GM23338 (cell line): ENCODE results near the gene RBM44. TPM values are rescaled to one million over a fixed set of nuclear protein-coding genes. Genes with fewer than 3 reads are reported as not detected.

Source experiments
- ATAC-seq: fragments of 200-7000 bp; cut with Tn5 transposase; 3 replicates; pipeline ENCODE4 v1.9.1; 2020
- DNase-seq: peaks from one replicate; pipeline ENCODE4 v3.0.0-alpha.2; 2015; ENCODE audit warnings: low spot score
- H2AFZ ChIP-seq: fragments of 200-600 bp; sonication (generic); 2 replicates; pipeline ENCODE4 v1.8.0; 2016; ENCODE audit warnings: antibody characterized with exemption, mild to moderate bottlenecking, moderate library complexity
- H3F3A ChIP-seq: fragments of 200-600 bp; sonication (generic); replicated peaks from 2 replicates; pipeline ENCODE4 v1.8.0; 2017; ENCODE audit warnings: antibody characterized with exemption, mixed run types, low read depth
- H3K27ac ChIP-seq: fragments of 200-600 bp; sonication (generic); 2 replicates; pipeline ENCODE4 v1.6.1; 2016; ENCODE audit warnings: low read depth
- H3K27me3 ChIP-seq: fragments of 200-600 bp; sonication (generic); 2 replicates; pipeline ENCODE4 v1.8.0; 2016; ENCODE audit warnings: mild to moderate bottlenecking, mixed run types, moderate library complexity; ENCODE audit not compliant: insufficient read depth
- H3K36me3 ChIP-seq: fragments of 200-600 bp; sonication (generic); 2 replicates; pipeline ENCODE4 v1.8.0; 2016; ENCODE audit warnings: mild to moderate bottlenecking; ENCODE audit not compliant: insufficient read depth
- H3K4me1 ChIP-seq: fragments of 200-600 bp; sonication (generic); 2 replicates; pipeline ENCODE4 v1.8.0; 2016; ENCODE audit warnings: mild to moderate bottlenecking, moderate library complexity; ENCODE audit not compliant: insufficient read depth
- H3K4me2 ChIP-seq: fragments of 200-600 bp; sonication (generic); 2 replicates; pipeline ENCODE4 v1.7.1; 2017; ENCODE audit warnings: mixed run types
- H3K4me3 ChIP-seq: fragments of 200-600 bp; sonication (generic); 2 replicates; pipeline ENCODE4 v1.6.1; 2016; ENCODE audit warnings: mixed run types
- H3K79me2 ChIP-seq: fragments of 200-600 bp; sonication (generic); replicated peaks from 2 replicates; pipeline ENCODE4 v1.8.0; 2017; ENCODE audit warnings: mild to moderate bottlenecking; ENCODE audit not compliant: insufficient read depth
- H3K9me2 ChIP-seq: fragments of 200-600 bp; sonication (generic); 2 replicates; pipeline ENCODE4 v1.8.0; 2017; ENCODE audit not compliant: insufficient read depth
- H4K20me1 ChIP-seq: fragments of 200-600 bp; sonication (generic); replicated peaks from 2 replicates; pipeline ENCODE4 v1.8.0; 2017; ENCODE audit warnings: mild to moderate bottlenecking; ENCODE audit not compliant: insufficient read depth
- H3K27ac Mint-ChIP-seq: 2 replicates; pipeline ENCODE4 v1.8.0; 2020; ENCODE audit warnings: inconsistent platforms, mild to moderate bottlenecking, moderate library complexity, mixed read lengths
- H3K27me3 Mint-ChIP-seq: 3 replicates; pipeline ENCODE4 v1.8.0; 2022; ENCODE audit warnings: low read depth, mild to moderate bottlenecking, moderate library complexity, mixed read lengths, inconsistent platforms; ENCODE audit not compliant: insufficient read depth, poor library complexity
- H3K36me3 Mint-ChIP-seq: 3 replicates; pipeline ENCODE4 v1.8.0; 2021; ENCODE audit warnings: low read depth, mild to moderate bottlenecking, inconsistent platforms, moderate library complexity, mixed read lengths
- H3K4me1 Mint-ChIP-seq: 3 replicates; pipeline ENCODE4 v1.8.0; 2020; ENCODE audit warnings: mild to moderate bottlenecking, inconsistent platforms, mixed read lengths
- H3K4me3 Mint-ChIP-seq: 3 replicates; pipeline ENCODE4 v1.8.0; 2021; ENCODE audit warnings: moderate library complexity, mild to moderate bottlenecking, inconsistent platforms, mixed read lengths
- H3K9me3 Mint-ChIP-seq: 3 replicates; pipeline ENCODE4 v1.8.0; 2020; ENCODE audit warnings: moderate library complexity, mild to moderate bottlenecking, inconsistent platforms, mixed read lengths
- CREB1 ChIP-seq: fragments of 250-450 bp; sonication (Bioruptor Pico); IDR thresholded peaks from 2 replicates; pipeline ENCODE4 v1.5.0; 2020; ENCODE audit warnings: low read depth, mild to moderate bottlenecking, moderate library complexity
- EZH2phosphoT487 ChIP-seq: fragments of 200-600 bp; sonication (generic); IDR thresholded peaks from one replicate; pipeline ENCODE4 v1.8.1; 2018; ENCODE audit warnings: antibody characterized with exemption; ENCODE audit not compliant: unreplicated experiment
- JUNB ChIP-seq: IDR thresholded peaks from one replicate; pipeline ENCODE4 v1.6.1; 2016; ENCODE audit warnings: antibody characterized with exemption; ENCODE audit not compliant: unreplicated experiment
- NANOG ChIP-seq: IDR thresholded peaks from 2 replicates; pipeline ENCODE4 v1.6.1; 2016; ENCODE audit warnings: antibody characterized with exemption, borderline replicate concordance
- STAT1 ChIP-seq: IDR thresholded peaks from one replicate; pipeline ENCODE4 v1.6.1; 2016; ENCODE audit warnings: antibody characterized with exemption; ENCODE audit not compliant: unreplicated experiment
- ZNF114 ChIP-seq: fragments of 250-450 bp; sonication (Bioruptor Pico); IDR thresholded peaks from 2 replicates; pipeline ENCODE4 v1.5.0; 2020; ENCODE audit warnings: mild to moderate bottlenecking, moderate library complexity
- polyA plus RNA-seq: library from polyadenylated mRNA; unstranded; fragments of >200 nt; fragmentation: Nextera tagmentation; extraction: Ambion mirVana; gene quantifications from 2 replicates; pipeline ENCODE4 v1.2.1, GENCODE V29; 2016
- total RNA-seq: library from RNA; depleted of rRNA; stranded (reverse); fragments of >200 nt; shearing (Covaris generic); gene quantifications from 2 replicates; pipeline ENCODE4 v1.2.3, GENCODE V29; 2014
- TF ChIP-seq, protein P1 (sequence below): IDR thresholded peaks from one replicate; pipeline ENCODE4 v1.6.1; 2018; ENCODE audit warnings: antibody characterized with exemption; ENCODE audit not compliant: unreplicated experiment
- TF ChIP-seq, protein P2 (sequence below): IDR thresholded peaks from 2 replicates; pipeline ENCODE4 v1.6.1; 2016; ENCODE audit warnings: antibody characterized with exemption
- TF ChIP-seq, protein P3 (sequence below), 2 experiments: fragments of 200-600 bp in 1 of 2; sonication (generic) in 1 of 2; conservative IDR thresholded peaks; 2 replicates each; pipeline versions ENCODE4 v1.5.1 to v1.6.1; 2016 to 2017; ENCODE audit warnings: antibody characterized with exemption in 2 of 2, low read depth in 2 of 2, mild to moderate bottlenecking in 2 of 2, moderate library complexity in 1 of 2
- TF ChIP-seq, protein P4 (sequence below): fragments of 250-450 bp; sonication (Bioruptor Pico); IDR thresholded peaks from 2 replicates; pipeline ENCODE4 v1.5.0; 2020; ENCODE audit warnings: mild to moderate bottlenecking, moderate library complexity

Gene RBM44
- total and polyA plus RNA-seq, 2 experiments from 2014 or later: 0.29 to 0.87 TPM

DNA sequence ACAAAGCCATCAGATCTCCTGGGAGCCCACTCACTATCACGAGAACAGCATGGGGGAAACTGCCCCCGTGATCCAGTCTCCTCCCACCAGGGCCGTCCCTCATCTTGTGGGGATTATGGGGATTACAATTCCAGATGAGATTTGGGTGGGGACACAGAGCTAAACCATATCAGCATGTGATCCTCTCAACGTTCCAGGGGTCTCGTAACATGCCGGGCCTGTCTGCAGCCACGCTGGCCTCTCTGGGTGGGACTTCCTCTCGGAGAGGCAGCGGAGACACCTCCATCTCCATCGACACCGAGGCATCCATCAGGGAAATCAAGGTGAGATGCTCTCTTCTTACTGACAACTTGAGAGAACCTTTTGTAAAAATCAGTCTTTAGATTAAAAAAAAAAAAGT, 49.6 kb upstream of the RBM44 start:
- Histone ChIP-seq H3K27me3 (no peaks in the 10 kb centered on the region), H3F3A (peaks cover 4% of the 10 kb centered on the region; the same call in 1 of the 2 replicates), H3K4me3 (no peak overlapping the region), H3K9me2 (no peaks in the 10 kb centered on the region), H3K79me2 (peaks cover 22% of the 10 kb centered on the region), H3K4me1 (peaks cover under 1% of the 10 kb centered on the region; the same call in 1 of the 2 replicates), H4K20me1 (no peaks in the 10 kb centered on the region; the same call in 1 of the 2 replicates), H2AFZ (no peak overlapping the region), H3K27ac (no peak overlapping the region), H3K4me2 (no peak overlapping the region), H3K36me3 (peaks cover 20% of the 10 kb centered on the region; the same call in 1 of the 2 replicates)
- no peak overlapping the region for H3K4me3 Mint-ChIP-seq
- no peak for DNase-seq
- TF ChIP-seq NANOG (no peak), ZNF114 (CRISPR knock-in tag) (no peak), STAT1 (no peak), EZH2phosphoT487 (no peak), CREB1 (no peak), JUNB (no peak)
- TF ChIP-seq, protein P1, sequence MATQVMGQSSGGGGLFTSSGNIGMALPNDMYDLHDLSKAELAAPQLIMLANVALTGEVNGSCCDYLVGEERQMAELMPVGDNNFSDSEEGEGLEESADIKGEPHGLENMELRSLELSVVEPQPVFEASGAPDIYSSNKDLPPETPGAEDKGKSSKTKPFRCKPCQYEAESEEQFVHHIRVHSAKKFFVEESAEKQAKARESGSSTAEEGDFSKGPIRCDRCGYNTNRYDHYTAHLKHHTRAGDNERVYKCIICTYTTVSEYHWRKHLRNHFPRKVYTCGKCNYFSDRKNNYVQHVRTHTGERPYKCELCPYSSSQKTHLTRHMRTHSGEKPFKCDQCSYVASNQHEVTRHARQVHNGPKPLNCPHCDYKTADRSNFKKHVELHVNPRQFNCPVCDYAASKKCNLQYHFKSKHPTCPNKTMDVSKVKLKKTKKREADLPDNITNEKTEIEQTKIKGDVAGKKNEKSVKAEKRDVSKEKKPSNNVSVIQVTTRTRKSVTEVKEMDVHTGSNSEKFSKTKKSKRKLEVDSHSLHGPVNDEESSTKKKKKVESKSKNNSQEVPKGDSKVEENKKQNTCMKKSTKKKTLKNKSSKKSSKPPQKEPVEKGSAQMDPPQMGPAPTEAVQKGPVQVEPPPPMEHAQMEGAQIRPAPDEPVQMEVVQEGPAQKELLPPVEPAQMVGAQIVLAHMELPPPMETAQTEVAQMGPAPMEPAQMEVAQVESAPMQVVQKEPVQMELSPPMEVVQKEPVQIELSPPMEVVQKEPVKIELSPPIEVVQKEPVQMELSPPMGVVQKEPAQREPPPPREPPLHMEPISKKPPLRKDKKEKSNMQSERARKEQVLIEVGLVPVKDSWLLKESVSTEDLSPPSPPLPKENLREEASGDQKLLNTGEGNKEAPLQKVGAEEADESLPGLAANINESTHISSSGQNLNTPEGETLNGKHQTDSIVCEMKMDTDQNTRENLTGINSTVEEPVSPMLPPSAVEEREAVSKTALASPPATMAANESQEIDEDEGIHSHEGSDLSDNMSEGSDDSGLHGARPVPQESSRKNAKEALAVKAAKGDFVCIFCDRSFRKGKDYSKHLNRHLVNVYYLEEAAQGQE: no peak
- TF ChIP-seq, protein P2, sequence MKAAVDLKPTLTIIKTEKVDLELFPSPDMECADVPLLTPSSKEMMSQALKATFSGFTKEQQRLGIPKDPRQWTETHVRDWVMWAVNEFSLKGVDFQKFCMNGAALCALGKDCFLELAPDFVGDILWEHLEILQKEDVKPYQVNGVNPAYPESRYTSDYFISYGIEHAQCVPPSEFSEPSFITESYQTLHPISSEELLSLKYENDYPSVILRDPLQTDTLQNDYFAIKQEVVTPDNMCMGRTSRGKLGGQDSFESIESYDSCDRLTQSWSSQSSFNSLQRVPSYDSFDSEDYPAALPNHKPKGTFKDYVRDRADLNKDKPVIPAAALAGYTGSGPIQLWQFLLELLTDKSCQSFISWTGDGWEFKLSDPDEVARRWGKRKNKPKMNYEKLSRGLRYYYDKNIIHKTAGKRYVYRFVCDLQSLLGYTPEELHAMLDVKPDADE: no peak
- TF ChIP-seq, protein P3, sequence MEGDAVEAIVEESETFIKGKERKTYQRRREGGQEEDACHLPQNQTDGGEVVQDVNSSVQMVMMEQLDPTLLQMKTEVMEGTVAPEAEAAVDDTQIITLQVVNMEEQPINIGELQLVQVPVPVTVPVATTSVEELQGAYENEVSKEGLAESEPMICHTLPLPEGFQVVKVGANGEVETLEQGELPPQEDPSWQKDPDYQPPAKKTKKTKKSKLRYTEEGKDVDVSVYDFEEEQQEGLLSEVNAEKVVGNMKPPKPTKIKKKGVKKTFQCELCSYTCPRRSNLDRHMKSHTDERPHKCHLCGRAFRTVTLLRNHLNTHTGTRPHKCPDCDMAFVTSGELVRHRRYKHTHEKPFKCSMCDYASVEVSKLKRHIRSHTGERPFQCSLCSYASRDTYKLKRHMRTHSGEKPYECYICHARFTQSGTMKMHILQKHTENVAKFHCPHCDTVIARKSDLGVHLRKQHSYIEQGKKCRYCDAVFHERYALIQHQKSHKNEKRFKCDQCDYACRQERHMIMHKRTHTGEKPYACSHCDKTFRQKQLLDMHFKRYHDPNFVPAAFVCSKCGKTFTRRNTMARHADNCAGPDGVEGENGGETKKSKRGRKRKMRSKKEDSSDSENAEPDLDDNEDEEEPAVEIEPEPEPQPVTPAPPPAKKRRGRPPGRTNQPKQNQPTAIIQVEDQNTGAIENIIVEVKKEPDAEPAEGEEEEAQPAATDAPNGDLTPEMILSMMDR (conservative IDR thresholded peaks at IDR 0.05; ENCODE audit: low read depth in 2 of 2): no peak
- TF ChIP-seq, protein P4, sequence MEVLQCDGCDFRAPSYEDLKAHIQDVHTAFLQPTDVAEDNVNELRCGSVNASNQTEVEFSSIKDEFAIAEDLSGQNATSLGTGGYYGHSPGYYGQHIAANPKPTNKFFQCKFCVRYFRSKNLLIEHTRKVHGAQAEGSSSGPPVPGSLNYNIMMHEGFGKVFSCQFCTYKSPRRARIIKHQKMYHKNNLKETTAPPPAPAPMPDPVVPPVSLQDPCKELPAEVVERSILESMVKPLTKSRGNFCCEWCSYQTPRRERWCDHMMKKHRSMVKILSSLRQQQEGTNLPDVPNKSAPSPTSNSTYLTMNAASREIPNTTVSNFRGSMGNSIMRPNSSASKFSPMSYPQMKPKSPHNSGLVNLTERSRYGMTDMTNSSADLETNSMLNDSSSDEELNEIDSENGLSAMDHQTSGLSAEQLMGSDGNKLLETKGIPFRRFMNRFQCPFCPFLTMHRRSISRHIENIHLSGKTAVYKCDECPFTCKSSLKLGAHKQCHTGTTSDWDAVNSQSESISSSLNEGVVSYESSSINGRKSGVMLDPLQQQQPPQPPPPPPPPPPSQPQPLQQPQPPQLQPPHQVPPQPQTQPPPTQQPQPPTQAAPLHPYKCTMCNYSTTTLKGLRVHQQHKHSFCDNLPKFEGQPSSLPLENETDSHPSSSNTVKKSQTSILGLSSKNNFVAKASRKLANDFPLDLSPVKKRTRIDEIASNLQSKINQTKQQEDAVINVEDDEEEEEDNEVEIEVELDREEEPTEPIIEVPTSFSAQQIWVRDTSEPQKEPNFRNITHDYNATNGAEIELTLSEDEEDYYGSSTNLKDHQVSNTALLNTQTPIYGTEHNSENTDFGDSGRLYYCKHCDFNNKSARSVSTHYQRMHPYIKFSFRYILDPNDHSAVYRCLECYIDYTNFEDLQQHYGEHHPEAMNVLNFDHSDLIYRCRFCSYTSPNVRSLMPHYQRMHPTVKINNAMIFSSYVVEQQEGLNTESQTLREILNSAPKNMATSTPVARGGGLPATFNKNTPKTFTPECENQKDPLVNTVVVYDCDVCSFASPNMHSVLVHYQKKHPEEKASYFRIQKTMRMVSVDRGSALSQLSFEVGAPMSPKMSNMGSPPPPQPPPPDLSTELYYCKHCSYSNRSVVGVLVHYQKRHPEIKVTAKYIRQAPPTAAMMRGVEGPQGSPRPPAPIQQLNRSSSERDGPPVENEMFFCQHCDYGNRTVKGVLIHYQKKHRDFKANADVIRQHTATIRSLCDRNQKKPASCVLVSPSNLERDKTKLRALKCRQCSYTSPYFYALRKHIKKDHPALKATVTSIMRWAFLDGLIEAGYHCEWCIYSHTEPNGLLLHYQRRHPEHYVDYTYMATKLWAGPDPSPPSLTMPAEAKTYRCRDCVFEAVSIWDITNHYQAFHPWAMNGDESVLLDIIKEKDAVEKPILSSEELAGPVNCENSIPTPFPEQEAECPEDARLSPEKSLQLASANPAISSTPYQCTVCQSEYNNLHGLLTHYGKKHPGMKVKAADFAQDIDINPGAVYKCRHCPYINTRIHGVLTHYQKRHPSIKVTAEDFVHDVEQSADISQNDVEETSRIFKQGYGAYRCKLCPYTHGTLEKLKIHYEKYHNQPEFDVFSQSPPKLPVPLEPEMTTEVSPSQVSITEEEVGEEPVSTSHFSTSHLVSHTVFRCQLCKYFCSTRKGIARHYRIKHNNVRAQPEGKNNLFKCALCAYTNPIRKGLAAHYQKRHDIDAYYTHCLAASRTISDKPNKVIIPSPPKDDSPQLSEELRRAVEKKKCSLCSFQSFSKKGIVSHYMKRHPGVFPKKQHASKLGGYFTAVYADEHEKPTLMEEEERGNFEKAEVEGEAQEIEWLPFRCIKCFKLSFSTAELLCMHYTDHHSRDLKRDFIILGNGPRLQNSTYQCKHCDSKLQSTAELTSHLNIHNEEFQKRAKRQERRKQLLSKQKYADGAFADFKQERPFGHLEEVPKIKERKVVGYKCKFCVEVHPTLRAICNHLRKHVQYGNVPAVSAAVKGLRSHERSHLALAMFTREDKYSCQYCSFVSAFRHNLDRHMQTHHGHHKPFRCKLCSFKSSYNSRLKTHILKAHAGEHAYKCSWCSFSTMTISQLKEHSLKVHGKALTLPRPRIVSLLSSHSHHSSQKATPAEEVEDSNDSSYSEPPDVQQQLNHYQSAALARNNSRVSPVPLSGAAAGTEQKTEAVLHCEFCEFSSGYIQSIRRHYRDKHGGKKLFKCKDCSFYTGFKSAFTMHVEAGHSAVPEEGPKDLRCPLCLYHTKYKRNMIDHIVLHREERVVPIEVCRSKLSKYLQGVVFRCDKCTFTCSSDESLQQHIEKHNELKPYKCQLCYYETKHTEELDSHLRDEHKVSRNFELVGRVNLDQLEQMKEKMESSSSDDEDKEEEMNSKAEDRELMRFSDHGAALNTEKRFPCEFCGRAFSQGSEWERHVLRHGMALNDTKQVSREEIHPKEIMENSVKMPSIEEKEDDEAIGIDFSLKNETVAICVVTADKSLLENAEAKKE (CRISPR knock-in tag): no peak
- peaks cover 7% of the 10 kb centered on the region for H3K4me1 Mint-ChIP-seq
- H3K27me3 Mint-ChIP-seq: peaks cover 1% of the 10 kb centered on the region
- peaks cover 54% of the 10 kb centered on the region for H3K36me3 Mint-ChIP-seq
- no peaks in the 10 kb centered on the region; the same call in 2 of the 3 replicates for H3K9me3 Mint-ChIP-seq
- no peak overlapping the region for H3K27ac Mint-ChIP-seq
- ATAC-seq: no peak
